GM21447 (cell line): ENCODE data around the gene CD300E.
"Not testable (repeated sequence)": the region's sequence is repeated elsewhere in the genome, so short reads cannot be mapped to it uniquely, and the experiment has no call there.

Experiments
- ATAC-seq: cut with Tn5 transposase; IDR thresholded peaks from one replicate; pipeline ENCODE4 v1.9.1; 2021; ENCODE audit not compliant: unreplicated experiment

Gene CD300E

DNA sequence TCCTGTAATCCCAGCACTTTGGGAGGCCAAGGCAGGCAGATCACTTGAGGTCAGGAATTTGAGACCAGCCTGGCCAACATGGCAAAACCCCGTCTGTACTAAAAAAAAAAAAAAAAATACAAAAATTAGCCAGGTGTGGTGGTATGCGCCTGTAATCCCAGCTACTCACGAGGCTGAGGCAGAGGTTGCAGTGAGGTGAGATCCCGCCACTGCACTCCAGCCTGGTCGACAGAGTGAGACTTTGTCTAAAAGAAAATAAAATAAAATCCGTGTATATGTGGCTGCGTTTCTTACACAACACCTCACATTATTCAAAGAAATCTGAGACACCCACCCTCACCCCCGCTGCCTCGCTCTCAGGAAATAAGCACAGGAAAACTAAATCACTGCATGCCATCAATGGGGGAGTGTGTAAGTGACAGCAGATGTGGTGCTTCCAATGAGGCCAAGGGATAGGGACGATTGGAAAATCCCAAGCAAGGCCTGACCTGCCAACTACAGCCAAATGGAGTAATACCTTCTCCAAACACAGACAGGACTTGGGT, 13.1 kb upstream of the CD300E start:
- not testable (repeated sequence) for ATAC-seq

DNA sequence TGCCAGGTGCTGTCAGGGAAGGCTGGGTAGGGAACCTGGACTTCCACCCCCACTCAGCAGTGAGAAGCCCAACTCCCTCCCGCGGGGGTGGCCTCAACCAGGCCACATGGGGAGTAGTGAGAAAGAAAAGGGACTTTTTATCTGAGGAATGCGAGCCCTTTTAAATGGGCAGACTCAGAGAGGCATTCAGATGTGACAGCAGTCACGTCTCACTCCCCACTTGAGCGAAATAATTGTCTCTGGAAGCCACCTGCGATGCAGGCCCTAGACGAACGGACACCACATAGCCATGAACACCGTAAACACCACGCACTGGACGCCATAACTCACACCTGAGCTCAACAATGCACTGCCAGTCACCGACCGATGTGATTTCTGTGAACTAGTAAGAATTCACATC, 11.9 kb upstream of the CD300E start:
- no peak for ATAC-seq

DNA sequence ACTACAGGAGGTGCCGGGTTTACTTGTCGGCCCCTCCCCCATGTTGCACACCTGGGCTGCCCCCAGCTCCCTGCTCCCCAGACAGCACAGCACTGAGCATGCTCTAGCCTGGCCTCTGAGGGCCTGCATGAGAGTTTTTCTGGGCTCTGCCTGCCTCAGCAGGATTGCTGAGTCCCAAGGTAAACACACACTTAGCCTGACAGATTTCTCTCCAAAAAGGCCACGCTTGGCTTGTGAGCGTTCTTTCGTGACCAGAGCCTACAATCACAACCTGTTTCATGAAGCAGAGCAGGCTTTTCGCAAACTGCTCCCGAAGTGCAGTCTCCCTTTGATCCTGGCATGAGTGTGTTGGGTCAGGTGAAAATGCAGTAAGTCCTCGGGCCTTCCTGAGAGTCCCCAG, 9.8 kb upstream of the CD300E start:
- no peak for ATAC-seq

DNA sequence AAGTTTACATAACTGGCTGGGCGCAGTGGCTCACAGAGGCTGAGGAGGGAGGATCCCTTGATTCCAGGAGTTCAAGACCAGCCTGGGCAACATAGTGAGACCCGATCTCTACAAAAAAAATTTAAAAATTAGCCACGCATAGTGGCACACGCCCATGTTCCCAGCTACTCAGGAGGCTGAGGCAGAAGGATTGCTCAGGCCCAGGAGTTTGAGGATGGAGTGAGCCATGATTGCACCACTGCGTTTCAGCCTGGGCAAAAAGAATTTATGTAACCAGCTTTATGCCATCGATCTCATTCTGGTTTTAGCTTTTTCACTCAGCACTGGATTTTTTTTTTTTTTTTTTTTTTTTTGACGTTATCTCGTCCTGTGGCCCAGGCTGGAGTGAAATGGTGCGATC, 9.1 kb upstream of the CD300E start:
- ATAC-seq: no peak

DNA sequence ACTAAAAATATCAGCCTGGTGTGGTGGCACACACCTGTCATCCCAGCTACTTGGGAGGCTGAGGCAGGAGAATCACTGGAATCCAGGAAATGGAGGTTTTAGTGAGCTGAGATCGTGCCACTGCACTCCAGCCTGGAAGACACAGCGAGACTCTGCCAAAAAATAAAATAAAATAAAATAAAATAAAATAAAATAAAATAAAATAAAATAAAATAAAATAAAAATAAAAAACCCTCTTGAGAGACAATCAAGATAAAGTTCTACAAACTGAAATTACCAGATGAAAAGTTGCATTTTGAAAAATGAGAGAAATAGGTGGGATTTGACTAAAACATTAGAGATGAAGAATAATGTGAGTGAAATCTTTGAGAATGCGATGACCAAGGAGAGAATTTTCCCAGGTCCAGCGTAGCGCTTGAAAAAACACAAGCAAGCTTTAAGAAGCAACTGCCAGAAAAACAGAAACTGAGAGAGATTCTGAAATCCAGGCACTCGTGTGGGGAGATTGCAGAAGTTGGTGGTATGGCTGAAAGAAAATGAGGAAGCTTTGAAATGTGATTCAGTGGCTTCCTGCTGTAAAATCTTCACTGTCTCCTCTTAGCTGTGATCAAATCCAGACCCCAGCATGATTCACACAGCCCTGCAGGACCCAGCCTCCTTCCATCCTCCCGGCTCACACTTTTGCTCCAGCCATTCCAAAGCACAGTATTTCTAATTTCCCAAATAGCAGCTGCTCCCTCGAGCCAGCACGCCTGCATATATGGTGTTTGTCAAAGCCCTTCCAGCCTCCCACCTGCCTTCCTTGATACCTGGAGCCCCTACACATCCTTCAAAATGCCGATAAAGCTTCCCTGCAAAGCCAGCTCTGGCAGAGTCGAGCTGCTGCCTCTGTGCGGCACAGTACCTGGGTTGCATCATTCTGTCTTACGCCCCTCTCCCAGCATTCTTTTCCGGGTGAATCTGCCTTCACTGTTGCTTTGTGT, 8.2 kb upstream of the CD300E start:
- ATAC-seq: no peak

DNA sequence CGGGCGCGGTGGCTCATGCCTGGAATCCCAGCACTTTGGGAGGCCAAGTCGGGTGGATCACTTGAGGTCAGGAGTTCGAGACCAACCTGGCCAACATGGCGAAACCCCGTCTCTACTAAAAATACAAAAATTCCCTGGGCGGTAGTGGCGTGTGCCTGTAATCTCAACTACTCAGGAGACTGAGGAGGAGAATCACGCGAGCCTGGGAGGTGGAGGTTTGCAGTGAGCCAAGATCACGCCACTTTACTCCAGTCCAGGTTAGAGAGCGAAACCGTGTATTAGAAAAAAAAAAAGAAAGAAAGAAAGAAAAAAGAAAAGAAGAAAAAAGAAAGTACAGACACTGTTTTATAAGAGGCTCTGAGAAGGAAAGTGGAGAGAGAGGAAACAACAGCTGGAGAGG, 6.7 kb upstream of the CD300E start:
- ATAC-seq: not testable (repeated sequence)

DNA sequence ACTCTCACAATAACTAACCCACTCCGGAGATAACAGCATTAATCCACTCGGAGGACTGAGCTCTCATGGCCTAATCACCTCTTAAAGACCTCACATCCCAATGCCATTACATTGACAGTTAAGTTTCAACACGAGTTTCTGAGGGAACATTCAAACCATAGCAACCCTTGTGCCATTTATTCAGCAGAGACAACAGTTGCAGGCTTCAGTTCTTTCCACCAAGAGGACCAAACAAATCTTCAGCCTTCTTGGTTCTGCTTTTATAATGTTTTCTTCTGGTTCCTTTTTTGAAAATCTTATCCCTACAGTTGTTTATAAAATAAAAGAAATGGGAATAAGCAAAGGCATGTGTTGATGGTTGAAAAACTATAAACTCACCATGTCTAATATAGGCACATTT, 2.1 kb upstream of the CD300E start:
- no peak for ATAC-seq

DNA sequence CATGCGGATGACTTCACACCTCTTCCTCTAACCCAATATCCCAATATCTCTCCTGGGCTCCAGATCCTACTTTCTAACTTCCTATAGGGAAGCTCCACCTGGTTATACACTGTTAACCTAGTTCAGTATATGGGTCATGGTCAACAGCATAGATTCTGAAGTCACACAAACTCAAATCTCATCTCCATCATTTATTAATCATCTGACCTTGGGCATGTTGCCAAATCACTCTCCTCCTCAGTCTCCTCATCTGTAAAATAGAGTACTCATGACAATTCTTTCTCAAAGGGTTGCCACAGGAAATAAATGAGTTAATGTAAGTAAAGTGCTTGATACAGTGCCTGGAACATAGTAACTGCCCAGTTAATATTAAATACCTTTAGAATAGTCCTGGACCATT, 593 bp upstream of the CD300E start:
- ATAC-seq: no peak

DNA sequence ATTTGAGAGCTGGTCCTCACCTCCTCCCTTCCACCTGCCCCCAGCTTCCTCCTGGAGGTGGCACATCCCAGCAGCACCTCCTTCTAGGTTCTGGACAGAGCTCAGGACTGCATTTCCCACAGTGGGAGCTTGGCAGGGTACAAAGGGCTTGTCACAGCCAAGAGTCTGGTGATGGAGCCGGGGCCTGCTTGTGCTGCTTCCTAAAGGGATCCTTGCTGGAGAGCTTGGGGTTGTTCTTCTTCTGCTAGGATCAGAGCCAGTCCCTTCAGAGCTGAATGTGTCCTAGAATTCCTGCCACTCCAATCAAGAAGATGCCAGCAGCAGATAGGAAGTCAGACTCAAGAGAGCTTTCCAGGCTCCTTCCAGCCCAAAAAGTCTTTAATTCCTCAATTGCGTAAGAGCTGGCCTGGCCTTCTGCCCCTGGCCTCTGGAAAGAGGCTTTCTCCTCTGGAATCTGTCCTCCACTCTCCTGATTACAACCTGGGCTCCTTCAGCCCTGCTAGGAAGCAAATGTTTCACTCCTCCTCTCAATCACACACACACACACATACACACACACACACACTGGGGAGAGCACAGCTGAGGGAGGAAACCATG, 4.4 kb downstream of the CD300E start:
- ATAC-seq: no peak

DNA sequence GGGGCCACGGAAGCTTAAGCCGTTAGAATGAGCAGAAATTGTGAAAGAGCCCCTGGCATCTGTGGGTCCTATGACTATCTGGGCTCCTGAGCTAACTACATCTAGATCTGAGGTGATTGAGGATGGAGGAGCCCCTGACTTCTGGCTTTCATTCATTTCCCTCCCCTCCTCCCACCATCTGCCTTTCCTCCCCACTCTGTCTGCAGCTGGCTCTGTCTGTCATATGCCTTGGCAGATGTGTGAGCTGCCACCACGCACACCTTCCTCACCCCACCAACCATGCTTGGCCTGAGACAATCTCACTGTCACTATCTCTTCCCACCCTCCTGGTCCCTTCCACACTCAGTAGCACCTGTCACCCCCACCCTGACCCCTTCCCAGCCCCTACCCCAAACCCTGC, 5.1 kb downstream of the CD300E start:
- ATAC-seq: no peak

DNA sequence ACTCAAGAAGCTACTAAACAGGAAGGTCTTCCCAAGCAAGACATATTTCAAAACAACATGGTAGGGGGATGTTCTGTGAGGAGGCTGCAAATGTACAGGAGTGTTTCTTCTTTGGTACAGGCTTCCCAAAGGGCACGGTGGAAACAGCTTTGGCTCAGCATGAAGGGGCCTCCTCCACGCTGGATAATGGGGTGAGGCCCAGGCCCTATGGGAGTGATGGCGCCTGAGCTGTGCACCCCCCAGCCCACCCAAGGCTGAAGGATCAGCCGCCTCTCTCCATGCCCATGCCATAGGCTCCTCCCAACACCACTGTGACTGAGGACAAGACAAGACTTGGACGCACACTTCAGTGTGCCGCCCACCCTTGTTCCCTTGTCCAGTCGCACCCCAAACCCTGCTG, 6.8 kb downstream of the CD300E start:
- ATAC-seq: no peak

DNA sequence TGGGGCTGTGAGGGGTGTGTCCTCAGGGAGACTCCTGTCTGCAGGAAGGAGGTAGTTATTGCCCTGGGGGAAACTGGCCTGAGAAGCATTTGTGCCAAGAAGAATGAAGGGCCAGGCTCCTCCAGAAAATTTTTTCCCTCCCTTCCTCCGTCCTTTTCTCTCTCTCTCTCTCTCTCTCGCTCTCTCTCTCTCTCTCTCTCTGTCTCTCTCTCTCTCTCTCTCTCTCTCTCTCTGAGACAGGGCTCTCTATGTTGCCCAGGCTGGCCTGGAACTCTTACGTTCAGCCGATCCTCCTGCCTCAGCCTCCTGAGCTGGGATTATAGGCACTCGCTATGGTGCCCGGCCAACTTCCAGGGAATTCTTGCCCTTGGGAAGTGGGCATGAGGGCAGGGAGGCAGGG, 11.5 kb downstream of the CD300E start:
- ATAC-seq: no peak

DNA sequence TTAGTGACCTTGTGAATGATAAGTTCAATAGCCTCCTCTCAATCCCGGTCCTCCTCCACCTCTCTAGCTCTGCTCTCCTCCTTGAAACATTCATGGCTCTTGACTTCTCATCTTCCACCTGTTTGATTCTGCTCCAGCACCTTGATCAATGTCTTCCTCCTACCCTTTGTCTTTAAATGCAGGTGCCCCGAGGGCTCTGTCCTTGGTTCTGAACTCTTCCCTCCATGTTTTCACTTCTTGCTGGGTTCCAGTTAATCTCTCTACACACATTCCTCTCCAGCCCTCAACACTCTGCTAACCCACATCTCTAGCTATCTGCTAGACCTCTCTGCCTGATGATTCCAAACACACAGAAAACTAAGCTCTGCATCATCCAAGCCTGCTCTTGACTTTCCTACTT, 13.4 kb downstream of the CD300E start:
- no peak for ATAC-seq

DNA sequence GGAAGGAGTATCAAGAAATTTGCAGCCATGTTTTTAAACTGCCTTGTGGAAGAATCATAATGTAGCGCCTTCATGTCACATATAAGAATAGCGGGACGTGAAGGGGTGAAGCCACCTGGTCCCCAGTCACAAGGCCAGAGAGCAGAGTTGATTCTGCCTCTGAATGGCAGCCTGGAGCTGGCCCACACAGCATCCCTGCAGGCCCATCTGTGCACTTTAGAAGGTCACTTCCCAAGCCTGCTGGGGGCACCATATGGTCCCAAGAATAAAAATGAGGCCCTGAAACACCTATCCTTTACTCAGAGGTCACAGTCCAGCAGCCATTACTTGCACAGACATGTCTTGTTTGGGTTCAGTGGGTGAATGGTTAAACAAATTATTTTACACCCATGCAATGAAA, 15.0 kb downstream of the CD300E start:
- ATAC-seq: no peak

DNA sequence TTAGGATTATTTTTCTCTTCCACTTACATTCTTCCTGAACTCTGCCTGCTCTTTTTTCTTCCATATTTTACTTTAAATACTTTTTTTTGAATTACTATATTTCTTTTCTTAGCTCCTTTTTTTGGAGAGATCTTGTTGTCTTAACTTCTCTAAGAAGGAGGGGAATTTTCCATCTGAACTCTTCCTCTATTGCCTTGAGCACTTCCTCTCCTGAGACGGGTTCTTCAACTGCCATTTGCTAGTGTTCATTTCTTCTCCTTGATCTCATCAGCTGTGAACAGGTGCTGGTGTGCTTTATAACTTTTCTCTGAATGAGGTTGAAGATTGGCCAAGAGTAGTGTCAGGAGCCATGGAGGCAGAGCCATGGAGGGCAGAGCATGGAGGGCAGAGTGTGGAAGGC, 16.3 kb downstream of the CD300E start:
- ATAC-seq: no peak

DNA sequence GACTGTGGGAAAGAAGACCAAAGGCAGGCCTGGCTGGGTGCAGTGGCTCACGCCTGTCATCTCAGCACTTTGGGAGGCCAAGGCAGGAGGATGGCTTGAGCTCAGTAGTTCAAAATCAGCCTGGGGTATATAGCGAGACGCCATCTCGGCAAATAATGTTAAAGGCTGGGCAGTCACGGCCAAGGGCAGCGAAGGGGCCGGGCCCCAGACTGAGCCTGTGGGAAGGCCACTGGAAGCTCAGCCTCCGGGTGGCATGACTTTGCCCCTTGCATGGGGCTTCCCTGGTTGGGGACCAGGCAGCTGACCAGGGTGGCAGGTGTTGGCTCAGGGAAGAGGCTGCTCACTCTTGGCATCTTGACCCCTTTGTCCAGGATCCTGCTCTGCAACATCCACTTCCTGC, 17.5 kb downstream of the CD300E start:
- ATAC-seq: no peak

DNA sequence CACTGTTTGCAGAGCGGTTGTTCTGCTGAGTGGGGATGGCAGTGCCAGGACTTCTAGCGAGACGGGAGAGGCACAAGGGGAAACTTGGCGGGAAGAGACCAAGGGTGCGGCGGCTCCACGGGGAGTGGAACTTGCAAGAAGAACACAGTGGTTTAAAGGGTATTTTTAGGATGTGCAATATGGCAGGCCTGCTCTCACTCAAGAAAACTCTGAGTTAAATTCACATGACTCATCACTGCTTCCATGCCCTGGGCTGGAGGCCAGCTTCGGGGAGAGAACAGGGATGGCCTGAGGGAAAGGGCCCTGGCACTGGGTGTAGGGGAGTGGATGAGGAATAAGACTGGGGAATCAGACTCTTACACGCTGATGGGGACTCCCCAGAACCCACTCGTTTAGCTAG, 18.2 kb downstream of the CD300E start:
- no peak for ATAC-seq

DNA sequence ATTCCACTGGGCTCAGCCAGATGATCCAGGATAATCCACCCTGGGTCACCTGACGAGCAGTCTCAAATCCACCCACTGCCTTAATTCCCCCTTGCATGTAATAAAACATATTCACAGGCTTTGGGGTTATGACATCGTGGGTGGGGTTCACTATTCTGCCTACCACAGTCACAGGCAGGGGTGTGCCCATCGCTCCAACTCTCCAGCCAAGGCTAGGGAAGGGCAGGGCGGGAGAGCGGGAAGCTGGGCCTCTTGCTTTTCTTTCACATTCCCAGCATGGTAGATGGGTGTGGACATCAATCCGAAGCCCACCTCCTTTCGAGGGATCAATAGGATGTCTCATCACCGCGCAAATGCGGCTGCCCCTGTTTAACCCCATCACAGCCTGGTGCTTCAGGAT, 18.8 kb downstream of the CD300E start:
- no peak for ATAC-seq

DNA sequence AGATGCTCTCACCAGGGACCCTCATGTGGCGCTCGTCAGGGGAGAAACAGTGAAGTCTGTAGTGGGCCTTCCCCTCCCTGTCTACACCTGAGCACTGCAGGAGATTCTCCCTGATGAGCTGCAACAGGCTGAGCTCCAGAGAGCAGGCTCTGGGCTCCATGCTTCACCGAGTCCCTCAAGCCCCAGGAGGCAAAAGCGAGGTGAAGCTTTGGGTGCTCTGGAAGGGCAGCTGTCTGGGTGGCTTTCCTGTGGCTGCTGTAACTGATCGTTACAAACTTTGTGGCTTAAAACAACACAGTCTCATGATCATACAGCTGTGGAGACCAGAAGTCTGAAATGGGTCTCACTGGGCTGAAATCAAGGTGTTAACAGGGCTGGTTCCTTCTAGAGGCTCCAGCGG, 19.3 kb downstream of the CD300E start:
- no peak for ATAC-seq

DNA sequence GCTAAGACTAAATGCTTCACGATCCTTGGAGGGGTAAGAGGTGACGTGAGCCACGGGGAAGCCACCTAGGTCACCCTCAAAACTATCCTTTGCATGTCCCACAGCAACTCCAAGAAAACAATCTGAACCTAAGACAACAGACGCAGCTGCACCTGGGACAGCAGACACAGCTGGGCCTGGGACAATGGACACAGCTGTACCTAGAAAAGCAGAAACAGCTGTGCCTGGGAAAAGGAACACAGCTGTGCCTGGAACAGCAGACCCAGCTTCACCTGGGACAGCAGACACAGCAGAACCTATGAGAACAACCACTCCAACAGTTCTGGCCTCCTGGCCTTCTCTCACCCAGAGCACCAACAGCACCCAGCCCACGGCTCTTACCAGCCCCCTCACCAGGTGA, 19.8 kb downstream of the CD300E start:
- no peak for ATAC-seq

DNA sequence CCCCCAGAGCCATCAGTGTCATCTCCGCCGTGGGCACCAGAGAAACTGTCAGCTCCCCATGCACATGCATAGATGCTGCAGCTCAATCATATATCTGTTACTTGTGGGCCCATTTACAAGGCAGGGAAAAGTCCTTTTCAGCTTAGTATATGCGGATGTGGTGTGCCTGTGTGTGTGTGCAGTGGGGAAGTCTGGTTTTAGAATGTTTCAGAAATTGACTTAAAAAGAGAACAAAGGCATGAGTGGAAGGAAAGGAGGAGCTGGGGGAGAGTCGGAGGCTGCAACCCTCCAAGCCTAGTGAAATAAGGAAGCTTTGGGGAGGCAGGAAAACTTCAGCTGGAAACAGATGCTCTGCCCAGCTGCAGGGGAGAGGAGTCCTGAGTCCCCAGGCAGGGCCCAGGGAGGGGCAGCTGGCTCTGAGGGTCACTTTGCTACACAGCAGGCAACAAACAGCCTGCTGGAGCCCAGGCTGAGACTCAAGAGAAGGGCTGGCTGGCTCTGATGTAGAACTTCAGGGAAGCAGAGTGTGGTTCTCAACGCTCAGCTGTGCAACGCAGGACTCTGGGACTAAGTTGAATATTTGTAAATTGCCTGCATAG, 20.4 kb downstream of the CD300E start:
- ATAC-seq: no peak
